ENCODE measurements around the gene FNDC3B.
"Not testable (repeated sequence)": the region's sequence is repeated elsewhere in the genome, so short reads cannot be mapped to it uniquely, and the experiment has no call there.

FNDC3B gene

GRCh38 chr3:172246107-172246844 is 206.9 kb downstream of the FNDC3B start:
- DNase-seq, result no peak

- no peak for DNase-seq
Observed at GRCh38 chr3:172247525-172248274, 208.3 kb downstream of the FNDC3B start.

GRCh38 chr3:172249039-172249438 is 209.7 kb downstream of the FNDC3B start:
- DNase-seq, result no peak

GRCh38 chr3:172251211-172251610 is 211.8 kb downstream of the FNDC3B start:
- DNase-seq, result no peak

- DNase-seq, result no peak
Observed at GRCh38 chr3:172253200-172253599, 213.8 kb downstream of the FNDC3B start.

- DNase-seq, result no peak
Observed at GRCh38 chr3:172254542-172254941, 215.2 kb downstream of the FNDC3B start.

GRCh38 chr3:172255321-172255720 is 215.9 kb downstream of the FNDC3B start:
- not testable (repeated sequence) for DNase-seq

GRCh38 chr3:172256101-172256734 is 216.8 kb downstream of the FNDC3B start:
- no peak for DNase-seq

- no peak for DNase-seq
Observed at GRCh38 chr3:172257648-172258400, 218.4 kb downstream of the FNDC3B start.

GRCh38 chr3:172258624-172259023 is 219.2 kb downstream of the FNDC3B start:
- DNase-seq, result no peak

- DNase-seq, result no peak
Observed at GRCh38 chr3:172259111-172259541, 219.7 kb downstream of the FNDC3B start.

GRCh38 chr3:172259726-172260248 is 220.4 kb downstream of the FNDC3B start:
- no peak for DNase-seq

GRCh38 chr3:172260381-172260780 is 221.0 kb downstream of the FNDC3B start:
- no peak for DNase-seq

- no peak for DNase-seq
Observed at GRCh38 chr3:172261054-172261453, 221.7 kb downstream of the FNDC3B start.

- DNase-seq, result no peak
Observed at GRCh38 chr3:172262991-172263608, 223.7 kb downstream of the FNDC3B start.

GRCh38 chr3:172263781-172264486 is 224.6 kb downstream of the FNDC3B start:
- no peak for DNase-seq

GRCh38 chr3:172266103-172266502 is 226.7 kb downstream of the FNDC3B start:
- no peak for DNase-seq

GRCh38 chr3:172268425-172268824 is 229.0 kb downstream of the FNDC3B start:
- DNase-seq, result no peak

GRCh38 chr3:172268868-172269267 is 229.5 kb downstream of the FNDC3B start:
- no peak for DNase-seq

GRCh38 chr3:172270557-172271166 is 231.3 kb downstream of the FNDC3B start:
- DNase-seq, result no peak

GRCh38 chr3:172271386-172271976 is 232.1 kb downstream of the FNDC3B start:
- DNase-seq, result no peak
